ENCODE results near the gene SMCO4.

Gene SMCO4

GRCh38 chr11:93480756-93481155 is 62.4 kb downstream of the SMCO4 start:
- no peak overlapping the region for H2BK15ac ChIP-seq (ENCODE audit: low read length)
- H3K23ac ChIP-seq (ENCODE audit: low read depth, low read length, poor library complexity), result no peak overlapping the region
- no peak overlapping the region for H3K4ac ChIP-seq (ENCODE audit: low read length)
- H2AFZ ChIP-seq (ENCODE audit: low read length), result no peak overlapping the region
- H3K27me3 ChIP-seq (ENCODE audit: control insufficient read depth in 3 of 3, insufficient read depth in 3 of 3, low read depth in 1 of 3, low read length in 3 of 3), result no peaks in the 10 kb centered on the region
- H3K9me3 ChIP-seq (replicated peaks in 1 of 2; ENCODE audit: control insufficient read depth in 2 of 2, insufficient read depth in 1 of 2, low read depth in 1 of 2, low read length in 2 of 2), result no peaks in the 10 kb centered on the region
- no peak overlapping the region for H3K9ac ChIP-seq (ENCODE audit: low read depth, low read length, poor library complexity)
- H4K8ac ChIP-seq (ENCODE audit: low read depth, low read length), result no peak overlapping the region
- H2AK5ac ChIP-seq (ENCODE audit: low read depth, low read length), result no peak overlapping the region
- H3K4me1 ChIP-seq (ENCODE audit: control insufficient read depth in 2 of 2, insufficient read depth in 1 of 2, low read depth in 1 of 2, low read length in 2 of 2), result peaks cover 24 to 35% of the 10 kb centered on the region in 2 donors
- H4K91ac ChIP-seq (ENCODE audit: low read depth, low read length, poor library complexity), result no peak overlapping the region
- DNase-seq (ENCODE audit: low spot score), result no peak
- H3K4me3 ChIP-seq (ENCODE audit: low read length in 2 of 2), result no peak overlapping the region
- no peak overlapping the region for H3K18ac ChIP-seq (ENCODE audit: low read length)
- H3K36me3 ChIP-seq (replicated peaks in 1 of 2; ENCODE audit: control insufficient read depth in 2 of 2, insufficient read depth in 2 of 2, low read length in 2 of 2), result no peaks in the 10 kb centered on the region
- H3K14ac ChIP-seq (ENCODE audit: low read length), result no peak overlapping the region
- no CpG with 5 or more reads among the region's 1 CpG for WGBS, 2 donors (ENCODE audit: extremely low coverage in 2 of 2, insufficient read length in 2 of 2, insufficient replicate concordance in 1 of 2)
- H3K79me1 ChIP-seq (ENCODE audit: low read depth, low read length), result peaks cover 6% of the 10 kb centered on the region
- no peak overlapping the region for H2BK5ac ChIP-seq (ENCODE audit: low read length)
- no peak overlapping the region for H3K27ac ChIP-seq (replicated peaks; ENCODE audit: low read length)
- H2BK12ac ChIP-seq (ENCODE audit: low read length), result no peak overlapping the region
- no peak overlapping the region for H2BK120ac ChIP-seq (ENCODE audit: low read depth, low read length)
- H3K4me2 ChIP-seq (ENCODE audit: insufficient read depth, low read length, poor library complexity, severe bottlenecking), result no peak overlapping the region

- Histone ChIP-seq H3K9ac (ENCODE audit: low read depth, low read length, poor library complexity) (no peak overlapping the region), H4K8ac (ENCODE audit: low read depth, low read length) (no peak overlapping the region), H3K4me3 (ENCODE audit: low read length in 2 of 2) (no peak overlapping the region), H4K91ac (ENCODE audit: low read depth, low read length, poor library complexity) (peak overlapping the region; percentile 59), H2BK5ac (ENCODE audit: low read length) (no peak overlapping the region), H3K14ac (ENCODE audit: low read length) (no peak overlapping the region), H3K79me1 (ENCODE audit: low read depth, low read length) (peaks cover 6% of the 10 kb centered on the region), H3K18ac (ENCODE audit: low read length) (peak overlapping the region; percentile 80), H2AFZ (ENCODE audit: low read length) (no peak overlapping the region), H3K36me3 (replicated peaks in 1 of 2; ENCODE audit: control insufficient read depth in 2 of 2, insufficient read depth in 2 of 2, low read length in 2 of 2) (no peaks in the 10 kb centered on the region), H3K27me3 (ENCODE audit: control insufficient read depth in 3 of 3, insufficient read depth in 3 of 3, low read depth in 1 of 3, low read length in 3 of 3) (no peaks in the 10 kb centered on the region), H3K9me3 (replicated peaks in 1 of 2; ENCODE audit: control insufficient read depth in 2 of 2, insufficient read depth in 1 of 2, low read depth in 1 of 2, low read length in 2 of 2) (peaks cover under 1% of the 10 kb centered on the region in 2 donors), H3K23ac (ENCODE audit: low read depth, low read length, poor library complexity) (no peak overlapping the region), H3K4ac (ENCODE audit: low read length) (no peak overlapping the region), H2AK5ac (ENCODE audit: low read depth, low read length) (peak overlapping the region; percentile 88), H3K4me1 (ENCODE audit: control insufficient read depth in 2 of 2, insufficient read depth in 1 of 2, low read depth in 1 of 2, low read length in 2 of 2) (peaks cover 23 to 35% of the 10 kb centered on the region in 2 donors), H2BK15ac (ENCODE audit: low read length) (peak overlapping the region; percentile 71), H3K4me2 (ENCODE audit: insufficient read depth, low read length, poor library complexity, severe bottlenecking) (no peak overlapping the region), H2BK120ac (ENCODE audit: low read depth, low read length) (no peak overlapping the region), H2BK12ac (ENCODE audit: low read length) (peak overlapping the region; percentile 79), H3K27ac (replicated peaks; ENCODE audit: low read length) (no peak overlapping the region)
- no peak for DNase-seq (ENCODE audit: low spot score)
- no CpG with 5 or more reads among the region's 6 CpGs for whole genome bisulfite sequencing, 2 donors (ENCODE audit: extremely low coverage in 2 of 2, insufficient read length in 2 of 2, insufficient replicate concordance in 1 of 2)
These were observed 62.9 kb downstream of the SMCO4 start for GRCh38 chr11:93480256-93480655.

DNA sequence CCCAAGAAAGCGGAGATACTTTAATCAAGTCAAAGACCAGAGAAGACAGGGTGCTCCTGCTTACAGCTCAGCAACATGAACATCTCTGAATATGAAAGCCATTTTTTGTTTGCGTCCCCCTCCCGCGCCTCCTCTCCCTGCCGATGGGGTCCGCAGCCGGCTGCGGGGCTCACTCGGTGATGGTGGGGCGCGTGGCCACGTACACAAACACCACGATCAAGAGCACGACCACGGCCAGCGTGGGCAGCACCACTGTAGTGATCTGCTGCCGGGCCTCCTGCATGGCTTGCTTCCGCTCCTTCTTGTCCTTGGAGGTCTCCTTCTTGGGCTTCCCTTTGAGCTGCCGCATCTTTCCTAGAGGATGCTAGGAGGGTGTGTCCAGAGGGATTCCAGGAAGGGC is 64.3 kb downstream of the SMCO4 start:
- no peak overlapping the region for H2AFZ ChIP-seq (ENCODE audit: low read length)
- no peaks in the 10 kb centered on the region for H3K36me3 ChIP-seq (replicated peaks in 1 of 2; ENCODE audit: control insufficient read depth in 2 of 2, insufficient read depth in 2 of 2, low read length in 2 of 2)
- H3K4me2 ChIP-seq (ENCODE audit: insufficient read depth, low read length, poor library complexity, severe bottlenecking), result no peak overlapping the region
- peak overlapping the region; percentile 97 for H4K8ac ChIP-seq (ENCODE audit: low read depth, low read length)
- no peak overlapping the region for H3K4me3 ChIP-seq (ENCODE audit: low read length in 2 of 2)
- H3K4ac ChIP-seq (ENCODE audit: low read length), result peak overlapping the region; percentile 96
- no CpG with 5 or more reads among the region's 19 CpGs for WGBS, 2 donors (ENCODE audit: extremely low coverage in 2 of 2, insufficient read length in 2 of 2, insufficient replicate concordance in 1 of 2)
- DNase-seq (ENCODE audit: low spot score), result no peak
- H3K9me3 ChIP-seq (replicated peaks in 1 of 2; ENCODE audit: control insufficient read depth in 2 of 2, insufficient read depth in 1 of 2, low read depth in 1 of 2, low read length in 2 of 2), result peaks cover 5 to 6% of the 10 kb centered on the region in 2 donors
- peak overlapping the region; percentile 94 for H2AK5ac ChIP-seq (ENCODE audit: low read depth, low read length)
- H3K79me1 ChIP-seq (ENCODE audit: low read depth, low read length), result peaks cover 4% of the 10 kb centered on the region
- H3K4me1 ChIP-seq (ENCODE audit: control insufficient read depth in 2 of 2, insufficient read depth in 1 of 2, low read depth in 1 of 2, low read length in 2 of 2), result peaks cover 25 to 36% of the 10 kb centered on the region in 2 donors
- H3K14ac ChIP-seq (ENCODE audit: low read length), result no peak overlapping the region
- peak overlapping the region; percentile 79 for H2BK120ac ChIP-seq (ENCODE audit: low read depth, low read length)
- peak overlapping the region; percentile 97 for H3K27ac ChIP-seq (replicated peaks; ENCODE audit: low read length)
- H3K27me3 ChIP-seq (ENCODE audit: control insufficient read depth in 3 of 3, insufficient read depth in 3 of 3, low read depth in 1 of 3, low read length in 3 of 3), result no peaks in the 10 kb centered on the region
- H2BK12ac ChIP-seq (ENCODE audit: low read length), result peak overlapping the region; percentile 97
- H2BK5ac ChIP-seq (ENCODE audit: low read length), result peak overlapping the region; percentile 95
- peak overlapping the region; percentile 40 for H3K23ac ChIP-seq (ENCODE audit: low read depth, low read length, poor library complexity)
- peak overlapping the region; percentile 99 for H4K91ac ChIP-seq (ENCODE audit: low read depth, low read length, poor library complexity)
- peak overlapping the region; percentile 71 for H2BK15ac ChIP-seq (ENCODE audit: low read length)
- no peak overlapping the region for H3K9ac ChIP-seq (ENCODE audit: low read depth, low read length, poor library complexity)
- peak overlapping the region; percentile 98 for H3K18ac ChIP-seq (ENCODE audit: low read length)

DNA sequence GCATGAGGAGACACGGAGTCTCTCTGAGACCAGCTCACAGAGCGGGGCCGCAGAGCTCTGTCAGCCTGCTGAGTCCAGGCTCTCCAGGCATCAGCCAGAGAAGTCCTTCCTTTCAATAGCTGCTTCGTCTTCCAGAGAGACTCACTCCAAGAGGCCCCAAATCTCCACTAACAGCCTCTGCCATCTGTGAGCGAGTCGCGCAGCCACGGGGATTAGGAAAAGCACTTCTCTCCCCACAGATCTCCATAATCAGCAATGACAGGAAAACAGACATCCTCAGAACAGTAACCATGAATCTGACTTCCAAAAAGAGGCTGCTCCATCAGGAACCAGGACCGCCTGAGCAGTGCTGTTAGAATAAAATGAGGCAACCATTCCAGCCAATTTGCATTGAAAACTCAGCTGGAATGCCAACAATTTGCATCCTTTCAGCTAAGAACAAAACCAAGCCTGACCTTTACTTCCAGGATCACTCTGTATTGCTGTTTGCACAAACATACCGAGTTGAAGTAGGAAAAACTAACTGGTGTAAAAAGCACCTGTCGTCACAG is 65.4 kb downstream of the SMCO4 start:
- H3K18ac ChIP-seq (ENCODE audit: low read length), result no peak overlapping the region
- H2BK15ac ChIP-seq (ENCODE audit: low read length), result no peak overlapping the region
- peak; percentile 88 for DNase-seq (ENCODE audit: low spot score)
- H2AFZ ChIP-seq (ENCODE audit: low read length), result peak overlapping the region; percentile 39
- H2AK5ac ChIP-seq (ENCODE audit: low read depth, low read length), result no peak overlapping the region
- no peak overlapping the region for H3K23ac ChIP-seq (ENCODE audit: low read depth, low read length, poor library complexity)
- peaks cover 3% of the 10 kb centered on the region for H3K79me1 ChIP-seq (ENCODE audit: low read depth, low read length)
- no peak overlapping the region for H3K14ac ChIP-seq (ENCODE audit: low read length)
- no peak overlapping the region for H4K91ac ChIP-seq (ENCODE audit: low read depth, low read length, poor library complexity)
- no peak overlapping the region for H3K4me3 ChIP-seq (ENCODE audit: low read length in 2 of 2)
- H3K9ac ChIP-seq (ENCODE audit: low read depth, low read length, poor library complexity), result no peak overlapping the region
- H3K9me3 ChIP-seq (replicated peaks in 1 of 2; ENCODE audit: control insufficient read depth in 2 of 2, insufficient read depth in 1 of 2, low read depth in 1 of 2, low read length in 2 of 2), result peaks cover 5 to 6% of the 10 kb centered on the region in 2 donors
- no peak overlapping the region for H3K4ac ChIP-seq (ENCODE audit: low read length)
- peak overlapping the region; percentile 97 for H3K27ac ChIP-seq (replicated peaks; ENCODE audit: low read length)
- H3K4me1 ChIP-seq (ENCODE audit: control insufficient read depth in 2 of 2, insufficient read depth in 1 of 2, low read depth in 1 of 2, low read length in 2 of 2), result peaks cover 19 to 28% of the 10 kb centered on the region in 2 donors
- no peak overlapping the region for H2BK120ac ChIP-seq (ENCODE audit: low read depth, low read length)
- WGBS, 2 donors (ENCODE audit: extremely low coverage in 2 of 2, insufficient read length in 2 of 2, insufficient replicate concordance in 1 of 2), result no CpG with 5 or more reads among the region's 11 CpGs
- H2BK5ac ChIP-seq (ENCODE audit: low read length), result peak overlapping the region; percentile 75
- no peak overlapping the region for H2BK12ac ChIP-seq (ENCODE audit: low read length)
- peak overlapping the region; percentile 66 for H3K4me2 ChIP-seq (ENCODE audit: insufficient read depth, low read length, poor library complexity, severe bottlenecking)
- H3K27me3 ChIP-seq (ENCODE audit: control insufficient read depth in 3 of 3, insufficient read depth in 3 of 3, low read depth in 1 of 3, low read length in 3 of 3), result no peaks in the 10 kb centered on the region
- H3K36me3 ChIP-seq (replicated peaks in 1 of 2; ENCODE audit: control insufficient read depth in 2 of 2, insufficient read depth in 2 of 2, low read length in 2 of 2), result no peaks in the 10 kb centered on the region
- H4K8ac ChIP-seq (ENCODE audit: low read depth, low read length), result no peak overlapping the region
